Cardiac septum (tissue), 1 donor: ENCODE data around the gene G6PD. TPM values are rescaled to one million over a fixed set of nuclear protein-coding genes. Genes with fewer than 3 reads are reported as not detected.
A peak's percentile ranks its signal among the peaks of the same experiment; 100 is the strongest.
"Not testable (repeated sequence)": the region's sequence is repeated elsewhere in the genome, so short reads cannot be mapped to it uniquely, and the experiment has no call there.

Experiments used
- DNase-seq: peaks from one replicate; pipeline ENCODE4 v3.0.0-alpha.2; 2020; ENCODE audit warnings: low spot score
- intact Hi-C: fragments of 100-400 bp; cut with DNase I; formaldehyde crosslinking; loops from one replicate; pipeline ENCODE4 v1.14.0; 2022
- total RNA-seq: library from RNA; stranded (reverse); fragmentation: NEBNext Ultra II Directional; extraction: Animal tissue kit (Norgen Biotek cat#: 25700); gene quantifications from one replicate; pipeline ENCODE4 v1.2.1, GENCODE V29; 2021
- donor health status: DM: no; HTN: no; CAD: no.

Gene G6PD
- total RNA-seq, 1 donor from 2014 or later: 14.6 TPM

GRCh38 chrX:154519389-154519788 is 27.3 kb downstream of the G6PD start:
- DNase-seq: no peak
- intact Hi-C loops: no loop called here

- no peak for DNase-seq
- intact Hi-C loops: no loop called here
These were observed 29.4 kb downstream of the G6PD start for GRCh38 chrX:154517101-154517781.

GRCh38 chrX:154516656-154517100 is 30.0 kb downstream of the G6PD start:
- intact Hi-C loops: no loop called here
- DNase-seq: no peak

DNA sequence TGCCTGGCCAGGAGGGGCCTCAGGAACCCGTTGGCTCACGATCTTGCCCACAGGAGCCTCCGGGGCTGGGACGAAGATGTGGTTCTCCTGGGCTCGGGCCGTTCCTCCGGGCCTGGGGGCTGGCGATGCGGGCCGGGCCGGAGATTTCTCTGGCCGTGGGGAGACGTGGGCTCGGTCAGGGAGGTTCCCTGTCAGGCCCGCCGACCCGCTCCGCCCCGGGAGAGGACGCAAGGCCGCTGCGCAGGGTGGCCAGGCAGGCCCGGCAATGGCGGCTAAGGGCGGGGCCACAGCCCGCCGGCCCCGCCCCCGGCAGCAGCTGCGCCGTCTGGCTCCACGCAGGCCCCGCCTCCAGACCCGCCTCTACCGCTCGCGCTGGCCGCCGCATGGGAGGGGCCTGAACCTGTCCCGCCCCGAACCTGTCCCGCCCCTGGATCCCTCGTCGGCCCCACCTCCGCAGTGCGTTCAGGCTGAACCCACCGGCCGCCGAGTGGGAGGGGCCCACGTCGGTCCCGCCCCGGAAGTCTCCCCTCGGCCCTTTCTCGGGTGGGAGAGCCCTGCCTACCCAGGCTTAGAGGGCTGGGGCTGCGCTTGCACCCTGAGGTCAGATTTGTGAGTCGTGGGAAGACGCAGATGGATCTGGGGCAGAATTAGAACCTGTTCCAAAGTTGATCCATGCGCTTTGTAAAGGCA is 30.5 kb downstream of the G6PD start, which contains the start of gene FAM3A:
FAM3A (minus strand) TSS at position 267 of the 690 bp plus-strand sequence. CDS start 460 bp downstream, outside the sequence.
- DNase-seq: peak; percentile 96
- intact Hi-C loops: no loop called here

DNA sequence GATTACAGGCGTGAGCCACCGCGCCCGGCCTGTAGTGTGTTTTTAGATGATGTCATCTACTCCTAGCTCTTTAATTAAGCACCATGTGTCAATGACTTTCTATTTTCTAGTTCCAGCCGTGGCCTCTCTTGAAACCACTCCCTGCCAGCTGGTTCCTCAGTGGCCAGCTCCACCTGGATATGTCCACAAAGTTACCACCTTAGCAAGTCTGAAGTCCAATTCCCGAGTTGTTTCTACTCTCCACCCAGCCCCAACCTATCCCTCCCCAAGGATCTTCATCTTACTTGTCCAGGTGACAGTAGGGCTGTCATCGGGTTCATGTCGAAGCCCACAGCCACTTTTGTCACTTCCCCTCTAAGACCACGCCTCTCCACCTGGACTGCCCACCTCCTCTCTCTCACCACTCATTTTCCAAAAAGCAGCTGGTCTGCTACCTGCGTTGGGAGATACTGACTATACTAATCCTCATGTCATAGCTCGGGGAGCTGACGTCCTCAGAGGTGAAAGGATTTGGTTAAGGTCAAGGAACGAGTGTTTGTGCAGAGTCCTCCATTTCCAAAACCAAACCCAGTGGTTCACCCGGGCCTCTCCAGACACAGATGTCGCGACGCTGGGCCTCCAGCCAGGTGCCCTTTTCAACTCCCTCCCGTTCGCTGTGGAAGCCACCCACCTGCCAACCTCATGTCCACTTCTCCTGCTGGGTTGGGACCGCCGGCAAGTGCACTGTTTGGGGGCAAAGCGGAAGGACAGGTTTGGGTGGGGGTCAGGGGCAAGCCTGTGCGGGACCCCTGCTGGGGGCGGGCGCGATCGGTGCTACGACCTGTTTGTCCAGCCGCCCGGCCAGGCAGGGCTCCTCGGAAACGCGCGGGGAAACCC is 31.3 kb downstream of the G6PD start:
- no peak for DNase-seq
- intact Hi-C loops: no loop called here

DNA sequence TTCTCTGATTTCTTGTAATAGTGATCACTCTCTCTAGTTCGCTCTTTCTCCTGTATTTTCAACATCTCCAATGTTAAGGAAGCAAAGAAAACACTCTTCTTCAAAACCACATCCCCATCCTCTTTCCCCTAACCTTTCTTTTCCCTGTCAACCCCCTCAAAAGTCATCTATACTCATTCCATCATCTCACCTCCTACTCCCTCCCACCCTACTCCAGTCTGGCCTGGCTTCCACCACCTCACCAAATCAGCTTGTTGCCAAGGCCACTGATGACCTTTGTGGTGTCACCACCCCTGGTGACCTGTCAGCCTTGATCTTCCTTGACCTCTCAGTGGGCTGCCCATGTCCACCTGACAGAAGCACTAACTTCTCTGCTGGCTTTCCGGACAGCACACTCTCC is 32.9 kb downstream of the G6PD start:
- intact Hi-C loops: no loop called here
- no peak for DNase-seq

DNA sequence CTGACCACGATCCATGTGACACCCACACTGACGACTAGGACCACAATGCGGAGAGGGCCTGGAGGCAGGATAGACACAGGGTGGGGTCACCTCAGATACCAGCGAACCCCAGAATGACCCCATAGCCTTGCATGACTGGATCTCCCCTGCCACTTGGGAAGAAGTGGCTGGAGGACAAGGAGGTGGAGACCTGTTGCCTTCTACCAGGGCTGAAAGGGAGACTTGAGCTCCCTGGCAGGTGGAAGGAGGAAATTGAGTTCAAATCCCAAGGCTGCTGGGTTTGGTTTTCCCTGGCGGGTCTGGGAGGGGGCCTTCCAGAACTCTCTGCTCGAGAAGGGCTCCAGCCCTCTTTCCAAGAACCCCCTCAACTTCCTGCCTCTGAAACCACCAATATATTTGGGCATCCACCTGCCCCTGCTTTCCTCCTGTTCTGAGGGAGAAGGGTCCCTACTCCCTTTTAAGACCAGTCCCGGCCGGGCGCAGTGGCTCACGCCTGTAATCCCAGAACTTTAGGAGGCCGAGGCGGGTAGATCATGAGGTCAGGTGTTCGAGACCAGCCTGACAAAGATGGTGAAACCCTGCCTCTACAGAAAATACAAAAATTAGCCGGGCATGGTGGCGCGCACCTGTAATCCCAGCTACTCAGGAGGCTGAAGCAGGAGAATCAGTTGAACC is 33.6 kb downstream of the G6PD start:
- intact Hi-C loops: no loop called here
- DNase-seq: peak; percentile 67

- intact Hi-C loops: no loop called here
- DNase-seq: no peak
These were observed 34.9 kb downstream of the G6PD start for GRCh38 chrX:154511761-154512160.

DNA sequence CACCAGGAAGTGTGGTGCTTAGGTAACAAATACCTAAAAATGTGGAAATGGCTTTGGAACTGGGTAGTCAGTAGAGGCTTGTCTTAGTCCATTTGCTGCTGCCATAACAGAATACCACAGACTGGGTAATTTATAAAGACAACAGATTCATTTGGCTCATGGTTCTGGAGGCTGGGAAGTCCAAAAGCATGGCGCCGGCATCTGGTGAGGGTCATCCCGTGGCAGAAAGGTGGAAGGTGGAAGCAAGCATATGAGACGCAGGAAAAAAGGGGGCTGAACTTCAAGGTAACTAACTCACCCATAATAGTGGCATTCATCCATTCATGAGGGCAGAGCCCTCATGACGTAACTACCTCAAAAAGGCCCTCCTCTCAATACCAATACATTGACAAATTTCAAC is 37.2 kb downstream of the G6PD start:
- intact Hi-C loops: no loop called here
- DNase-seq: no peak

DNA sequence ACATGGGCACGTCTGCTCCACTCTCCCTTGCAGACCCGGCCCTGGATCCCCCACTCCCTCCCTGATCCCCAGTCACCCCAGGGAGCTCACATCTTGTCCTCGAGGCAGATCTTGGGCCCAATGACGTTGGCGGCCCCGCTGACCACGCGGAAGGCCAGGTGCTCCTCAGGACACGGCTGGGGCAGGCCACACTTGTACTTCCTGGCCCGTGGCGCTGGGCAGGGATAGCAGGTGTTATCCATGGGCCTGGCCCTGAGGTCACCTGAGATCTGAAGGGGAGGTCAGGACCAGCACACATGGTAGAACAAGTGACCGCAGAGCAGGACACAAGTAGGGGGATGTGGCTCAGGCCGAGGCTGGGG is 38.3 kb downstream of the G6PD start:
- DNase-seq: peak; percentile 74
- intact Hi-C loops: no loop called here

GRCh38 chrX:154507673-154508383 is 38.8 kb downstream of the G6PD start:
- intact Hi-C loops: no loop called here
- peak; percentile 44 for DNase-seq

GRCh38 chrX:154506483-154507332 is 39.9 kb downstream of the G6PD start:
- intact Hi-C loops: no loop called here
- DNase-seq: peak; percentile 58

DNA sequence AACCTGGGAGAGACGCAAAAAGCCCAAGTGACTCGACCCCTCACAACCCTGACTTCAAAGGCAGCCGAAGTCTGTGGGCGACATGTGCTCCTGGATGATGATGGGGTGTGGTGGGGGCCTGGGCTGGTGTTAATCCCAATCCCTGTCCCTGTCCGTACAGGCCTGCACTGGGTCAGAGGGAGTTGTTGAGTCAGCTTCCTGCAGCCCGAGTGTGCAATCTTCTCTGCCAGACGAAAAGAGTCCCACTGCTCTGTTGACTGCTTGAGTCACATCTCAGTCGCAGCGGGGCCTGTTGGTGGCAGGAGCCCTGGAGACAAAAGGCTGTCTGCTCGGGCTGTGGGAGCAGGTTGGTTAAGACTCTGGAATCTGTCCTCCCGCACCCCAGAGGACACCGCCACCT is 40.9 kb downstream of the G6PD start:
- DNase-seq: peak; percentile 72
- intact Hi-C loops: no loop called here

DNA sequence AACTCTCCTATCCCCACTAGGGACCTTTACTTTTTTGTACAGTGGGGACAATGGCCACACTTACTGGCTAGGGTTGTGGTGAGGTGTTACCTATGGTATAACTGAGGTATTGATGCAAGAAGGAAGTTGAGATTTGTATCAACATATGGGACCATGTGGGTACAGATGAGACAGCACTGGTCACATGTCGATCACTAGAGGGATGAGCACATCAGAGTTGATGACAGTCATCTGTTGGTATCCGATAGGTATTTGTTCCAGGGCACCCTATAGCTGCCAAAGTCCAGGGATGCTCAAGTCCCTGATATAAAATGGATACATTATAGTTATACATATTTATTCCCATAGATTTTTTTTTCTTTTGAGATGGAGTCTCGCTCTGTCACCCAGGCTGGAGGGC is 43.7 kb downstream of the G6PD start:
- no peak for DNase-seq
- intact Hi-C loops: no loop called here

GRCh38 chrX:154502098-154502497 is 44.5 kb downstream of the G6PD start:
- intact Hi-C loops: no loop called here
- DNase-seq: no peak

GRCh38 chrX:154501423-154501822 is 45.2 kb downstream of the G6PD start:
- DNase-seq, intact Hi-C loops: not testable (repeated sequence)

DNA sequence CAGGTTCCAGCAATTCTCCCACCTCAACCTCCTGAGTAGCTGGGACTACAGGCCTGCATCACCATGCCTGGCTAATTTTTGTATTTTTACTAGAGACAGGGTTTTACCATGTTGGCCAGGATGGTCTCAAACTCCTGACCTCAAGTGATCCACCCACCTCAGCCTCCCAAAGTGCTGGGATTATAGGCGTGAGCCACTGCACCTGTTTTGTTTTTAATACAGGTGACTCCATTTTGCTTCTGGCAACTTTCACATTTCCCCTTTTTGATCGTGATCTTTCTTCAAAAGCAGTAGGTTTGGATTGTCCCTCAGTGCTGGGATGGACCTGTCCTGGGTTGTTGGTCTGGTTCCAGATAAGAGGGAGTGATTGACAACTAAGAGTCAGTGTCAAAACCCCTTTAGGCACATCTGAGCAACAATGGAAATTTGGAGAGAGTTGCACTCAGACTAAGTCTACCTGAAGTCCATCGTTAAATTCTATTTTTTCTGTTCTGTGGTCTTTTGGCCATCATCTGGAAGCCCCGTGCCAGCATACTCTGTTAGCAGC is 50.0 kb downstream of the G6PD start:
- intact Hi-C loops, DNase-seq: not testable (repeated sequence)

DNA sequence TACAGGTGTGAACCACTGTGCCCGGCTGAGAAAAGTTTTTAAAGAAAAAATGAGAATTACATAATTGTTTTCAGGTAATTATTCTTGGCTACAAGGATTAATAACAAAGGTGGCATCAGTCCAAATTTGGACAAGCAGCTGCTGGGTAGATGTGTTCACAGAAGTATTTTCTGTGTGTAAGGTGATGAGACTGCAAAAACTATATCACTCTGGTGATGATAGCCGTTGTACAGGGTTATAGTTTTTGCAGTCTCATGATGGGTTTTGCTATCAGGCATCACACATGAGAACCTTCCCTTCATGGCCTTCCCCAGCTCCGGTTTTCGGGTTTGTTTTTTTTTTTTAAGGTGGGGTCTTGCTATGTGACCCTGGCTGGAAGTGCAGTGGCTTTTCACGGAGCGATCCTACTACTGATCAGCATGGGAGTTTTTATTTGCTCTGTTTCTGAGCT is 51.1 kb downstream of the G6PD start:
- DNase-seq: no peak
- intact Hi-C loops: no loop called here
